Lower leg skin (tissue), 4 donors: ENCODE data around the gene EFCAB6. TPM values are rescaled to one million over a fixed set of nuclear protein-coding genes. Genes with fewer than 3 reads are reported as not detected.

ENCODE experiments used
- DNase-seq, 2 donors: peaks; one replicate each; pipeline ENCODE4 v3.0.0-alpha.2; 2019; ENCODE audit warnings: low spot score in 2 of 2
- H3K4me3 ChIP-seq: fragments of 200-600 bp; sonication (generic); 2 replicates; pipeline ENCODE4 v1.5.1; 2017; ENCODE audit warnings: mild to moderate bottlenecking, low read depth; ENCODE audit not compliant: poor library complexity, severe bottlenecking
- CTCF ChIP-seq, 3 donors: fragments of 450-650 bp; IDR thresholded peaks; one replicate each; pipeline ENCODE4 v1.5.1; 2016; ENCODE audit warnings: antibody characterized with exemption in 3 of 3, mild to moderate bottlenecking in 3 of 3, moderate library complexity in 2 of 3
- POLR2A ChIP-seq, 2 donors: fragments of 450-650 bp; IDR thresholded peaks; one replicate each; pipeline ENCODE4 v1.6.1; 2016 to 2017; ENCODE audit warnings: antibody characterized with exemption in 2 of 2, mild to moderate bottlenecking in 1 of 2, moderate library complexity in 1 of 2
- WGBS, 2 donors: methylation state at CpG; one replicate each; pipeline ENCODE4 v1.1.5; 2018; 5-methylcytosine and 5-hydroxymethylcytosine counted together
- intact Hi-C: fragments of 100-400 bp; cut with DNase I; formaldehyde crosslinking; loops from one replicate; pipeline ENCODE4 v1.15.0; 2023; ENCODE audit warnings: low total_unique reads
- total RNA-seq, 4 donors: library from RNA; depleted of rRNA; stranded (reverse); fragments of >200 nt; gene quantifications; one replicate each; pipeline ENCODE4 v1.1.0, GENCODE V29; 2016

EFCAB6 gene
- total RNA-seq, 4 donors from 2014 or later, result 0.44 to 4.2 (median 1.8) TPM

GRCh38 chr22:43736651-43737050 lies 75.5 kb downstream of the EFCAB6 start:
- WGBS, 2 donors, result 94 to 95% methylated on average over 7 of the region's 7 CpGs
- TF ChIP-seq CTCF (IDR thresholded peaks at IDR 0.05) (no peak), POLR2A (IDR thresholded peaks at IDR 0.05) (no peak)
- no peak overlapping the region for H3K4me3 ChIP-seq
- intact Hi-C loops, result no loop called here
- no peak for DNase-seq

- H3K4me3 ChIP-seq, result no peak overlapping the region
- intact Hi-C loops, result no loop called here
- no peak for DNase-seq
- 66% methylated on average over 9 of the region's 9 CpGs for WGBS, 2 donors
- TF ChIP-seq POLR2A (IDR thresholded peaks at IDR 0.05) (no peak), CTCF (IDR thresholded peaks at IDR 0.05) (no peak)
Measured at GRCh38 chr22:43734370-43735150, 77.5 kb downstream of the EFCAB6 start.

- no peak for DNase-seq
- TF ChIP-seq CTCF (IDR thresholded peaks at IDR 0.05) (no peak), POLR2A (IDR thresholded peaks at IDR 0.05) (no peak)
- intact Hi-C loops, result no loop called here
- no peak overlapping the region for H3K4me3 ChIP-seq
- 84 to 87% methylated on average over 2 of the region's 2 CpGs for WGBS, 2 donors
Measured at GRCh38 chr22:43733138-43733537, 79.0 kb downstream of the EFCAB6 start.

GRCh38 chr22:43731988-43732387 lies 80.1 kb downstream of the EFCAB6 start:
- TF ChIP-seq CTCF (IDR thresholded peaks at IDR 0.05) (no peak), POLR2A (IDR thresholded peaks at IDR 0.05) (no peak)
- WGBS, 2 donors, result 57 to 64% methylated on average over 5 of the region's 5 CpGs
- H3K4me3 ChIP-seq, result no peak overlapping the region
- no peak for DNase-seq
- intact Hi-C loops, result no loop called here

- no peak overlapping the region for H3K4me3 ChIP-seq
- WGBS, 2 donors, result 82 to 84% methylated on average over 1 of the region's 1 CpG
- TF ChIP-seq CTCF (IDR thresholded peaks at IDR 0.05) (no peak), POLR2A (IDR thresholded peaks at IDR 0.05) (no peak)
- no peak for DNase-seq
- intact Hi-C loops, result no loop called here
Measured at GRCh38 chr22:43726964-43727543, 85.1 kb downstream of the EFCAB6 start.
